ENCODE results near the gene ROR1.
"Not testable (repeated sequence)": the region's sequence is repeated elsewhere in the genome, so short reads cannot be mapped to it uniquely, and the experiment has no call there.

Gene ROR1

DNA sequence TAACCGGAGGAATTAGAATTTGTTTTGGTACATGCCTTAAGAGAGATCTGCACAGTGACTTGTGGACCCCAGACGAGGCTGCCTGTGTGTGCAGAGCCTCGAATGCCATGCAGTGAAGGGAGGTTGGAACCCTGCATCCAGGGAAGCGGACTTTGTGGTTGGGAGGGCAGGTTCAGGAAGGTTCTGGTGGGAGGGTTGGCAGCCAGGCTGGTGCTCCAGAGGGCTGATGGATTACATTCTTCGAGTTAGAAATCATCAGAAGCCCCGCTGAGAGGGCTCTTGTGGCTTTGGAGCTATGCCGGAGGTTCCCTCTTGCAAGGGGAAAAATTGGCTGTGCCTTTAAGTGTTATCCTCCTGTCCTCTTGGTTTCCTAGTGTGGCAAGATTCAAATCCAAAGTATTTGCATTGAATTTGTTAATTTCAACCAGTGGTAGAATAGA, 21.1 kb downstream of the ROR1 start:
- DNase-seq = no peak

DNA sequence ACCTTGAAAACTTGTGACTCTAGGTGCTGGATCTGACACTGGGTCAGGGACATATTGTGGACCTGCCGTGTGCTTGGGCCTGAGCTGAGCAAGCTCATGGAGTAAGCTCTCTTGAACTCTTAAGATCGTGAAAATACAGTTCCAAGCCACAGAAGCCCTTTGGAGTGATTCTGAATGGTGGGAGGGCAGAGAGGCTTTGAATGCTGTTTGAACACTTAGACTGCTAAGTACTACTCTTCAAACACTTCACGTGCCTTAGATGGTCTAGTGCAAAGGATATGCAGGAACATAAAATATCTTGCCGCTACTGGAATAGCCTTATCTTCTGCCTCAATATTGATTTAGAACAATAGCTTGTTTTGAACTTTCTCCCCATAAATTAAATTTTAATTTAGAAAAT, 21.6 kb downstream of the ROR1 start:
- DNase-seq = no peak

DNA sequence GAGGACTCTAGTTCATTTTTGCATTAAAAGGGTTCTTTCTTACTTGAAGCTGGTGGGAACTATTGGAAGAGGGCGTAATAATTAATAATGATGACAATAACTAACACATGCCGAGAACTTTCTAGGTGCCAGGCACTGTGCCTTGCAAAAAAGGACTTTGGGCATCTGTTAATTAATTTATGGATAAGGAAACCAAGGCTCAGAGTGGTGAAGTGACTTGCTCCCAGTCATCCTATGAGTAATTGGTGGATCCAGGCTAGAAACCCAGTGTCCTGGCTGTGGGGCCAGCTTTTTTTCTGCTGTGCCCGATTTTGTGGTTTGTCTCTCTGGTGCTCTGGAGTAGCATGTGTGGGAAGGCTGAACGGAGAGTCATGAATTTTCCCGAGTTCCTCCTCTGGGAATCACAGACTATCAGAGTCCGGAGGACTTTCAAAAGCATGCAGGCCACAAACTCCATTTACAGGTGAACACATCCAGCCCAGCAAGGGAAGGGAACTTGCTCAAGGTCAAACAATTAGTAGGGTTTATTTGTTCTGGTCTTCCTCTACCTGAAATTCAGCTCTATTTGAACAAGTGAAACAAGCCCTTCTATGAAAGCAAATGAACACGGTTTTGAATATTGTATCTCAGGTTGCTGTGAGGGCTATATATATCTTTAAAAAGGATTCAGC, 23.4 kb downstream of the ROR1 start:
- DNase-seq = no peak

DNA sequence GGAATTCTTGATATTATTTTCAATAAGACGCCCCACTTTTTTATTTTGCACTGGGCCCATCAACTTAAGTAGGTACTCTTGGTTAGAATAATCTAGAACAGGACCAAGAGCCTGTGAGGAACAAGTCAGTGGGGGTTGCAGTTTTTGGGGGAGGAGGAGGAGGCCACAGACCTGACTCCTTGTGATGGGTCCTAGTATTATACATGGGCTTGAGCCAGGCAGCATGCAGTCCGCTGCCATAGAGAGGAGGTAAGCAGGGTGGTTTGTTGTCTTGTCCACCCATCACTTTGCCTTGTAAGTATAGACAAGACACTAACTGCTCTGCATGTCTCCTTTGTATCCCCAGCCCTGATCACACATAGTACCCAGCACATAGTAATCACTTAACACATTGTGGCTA, 24.5 kb downstream of the ROR1 start:
- no peak for DNase-seq

DNA sequence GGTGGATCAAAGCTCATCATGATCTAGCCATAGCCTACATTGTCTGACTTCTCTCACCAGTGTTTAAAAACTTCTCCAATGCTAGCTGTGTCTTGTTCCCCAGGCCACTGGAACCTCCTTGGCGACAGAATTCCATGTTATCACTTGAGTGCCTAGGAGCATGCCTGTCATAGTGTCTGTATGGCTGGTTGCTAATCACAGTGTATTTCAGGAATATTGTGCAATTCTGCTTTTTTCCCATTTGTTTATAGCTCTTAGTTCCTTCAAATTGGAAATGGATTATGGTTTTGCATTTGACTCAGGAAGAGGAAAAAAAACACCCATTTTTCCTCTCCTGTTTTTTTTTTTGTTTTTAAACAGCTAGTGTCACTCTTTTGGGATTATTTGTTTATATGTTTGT, 25.5 kb downstream of the ROR1 start:
- DNase-seq = no peak

DNA sequence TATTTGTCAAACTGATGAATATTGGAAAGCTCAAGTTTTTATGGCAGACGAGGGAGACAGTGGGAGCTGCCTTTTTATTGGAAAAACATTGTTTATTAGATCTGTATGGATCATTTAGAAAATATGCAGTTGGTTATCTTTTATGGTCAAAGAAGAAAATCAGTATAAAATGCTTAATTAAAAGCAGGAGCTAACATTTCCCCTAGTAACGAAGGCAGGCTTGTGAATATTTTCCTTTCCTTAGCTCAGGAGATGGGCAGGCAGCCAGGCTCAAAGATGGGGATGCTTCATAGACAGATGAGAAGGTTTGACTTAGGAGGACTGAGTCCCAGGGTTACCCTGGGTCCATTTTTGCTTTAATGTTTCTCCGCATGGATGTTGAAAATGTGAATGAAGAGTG, 26.0 kb downstream of the ROR1 start:
- no peak for DNase-seq

DNA sequence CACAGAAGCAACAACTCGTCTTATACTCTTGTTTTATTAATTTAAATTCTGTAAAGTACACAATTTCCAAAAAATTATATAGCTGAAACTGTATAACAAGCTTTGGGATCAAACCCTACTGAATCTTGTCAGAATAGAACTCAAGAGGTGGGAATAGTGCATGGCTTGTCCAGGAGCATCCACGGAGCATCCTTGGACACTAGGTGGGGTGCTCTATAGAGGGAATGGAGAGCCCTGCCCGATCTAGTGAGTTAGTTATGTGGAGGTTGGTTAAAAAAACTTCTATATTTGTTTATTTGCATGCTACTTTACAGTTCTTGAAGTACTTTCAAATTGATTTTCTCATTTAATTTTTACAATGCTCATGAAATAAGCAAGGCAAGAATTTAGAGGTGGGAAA, 28.3 kb downstream of the ROR1 start:
- DNase-seq = no peak

DNA sequence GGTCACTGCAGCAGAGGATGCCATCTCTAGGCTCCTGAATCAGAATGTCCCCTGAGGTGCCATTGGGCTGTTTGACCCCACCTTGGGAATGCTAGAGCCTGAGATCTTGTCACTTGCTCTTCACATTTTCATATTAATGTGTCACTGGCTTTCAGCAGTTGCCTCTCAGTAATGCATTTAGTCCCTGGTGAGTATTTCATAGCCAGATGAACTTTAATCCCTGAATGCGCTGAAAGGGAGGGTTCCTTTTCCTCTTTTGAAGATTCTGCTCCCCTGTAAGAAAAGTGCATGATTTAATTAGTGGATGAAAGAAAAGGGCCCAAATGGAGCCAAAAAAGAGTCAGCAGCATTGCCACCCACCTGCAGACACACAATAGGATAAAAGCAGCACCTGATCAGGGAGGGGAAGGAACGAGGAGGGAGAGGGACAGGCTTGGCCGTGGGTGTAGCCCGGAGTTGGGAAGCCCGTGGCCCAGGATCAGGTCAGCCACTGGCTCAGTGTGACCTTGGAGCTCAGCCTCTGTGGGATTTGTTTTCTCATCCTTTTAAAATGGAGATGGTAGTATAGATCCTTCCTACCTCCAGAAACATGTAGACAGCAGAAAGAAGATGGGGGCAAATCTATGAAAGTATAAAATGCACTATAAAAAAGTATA, 31.1 kb downstream of the ROR1 start:
- DNase-seq = no peak

DNA sequence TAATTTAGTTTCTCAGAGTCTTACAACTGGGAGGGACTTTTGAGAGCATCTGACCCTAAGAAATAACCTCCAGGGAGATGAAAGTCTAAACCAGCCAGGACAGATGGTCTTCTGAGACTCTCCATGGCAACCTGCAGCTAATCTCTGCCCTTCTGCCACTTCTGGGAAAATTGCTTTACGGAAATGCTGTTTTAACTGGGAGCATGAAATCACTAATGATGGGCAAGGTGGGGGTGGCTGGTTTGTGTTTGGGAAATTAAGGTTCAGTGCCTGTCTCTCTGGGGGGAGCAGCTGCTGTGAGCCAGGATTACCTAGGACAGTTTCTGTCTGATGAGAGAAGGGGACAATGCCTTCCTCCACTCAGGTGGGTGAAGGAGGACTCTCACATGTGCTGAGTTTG, 33.2 kb downstream of the ROR1 start:
- no peak for DNase-seq

DNA sequence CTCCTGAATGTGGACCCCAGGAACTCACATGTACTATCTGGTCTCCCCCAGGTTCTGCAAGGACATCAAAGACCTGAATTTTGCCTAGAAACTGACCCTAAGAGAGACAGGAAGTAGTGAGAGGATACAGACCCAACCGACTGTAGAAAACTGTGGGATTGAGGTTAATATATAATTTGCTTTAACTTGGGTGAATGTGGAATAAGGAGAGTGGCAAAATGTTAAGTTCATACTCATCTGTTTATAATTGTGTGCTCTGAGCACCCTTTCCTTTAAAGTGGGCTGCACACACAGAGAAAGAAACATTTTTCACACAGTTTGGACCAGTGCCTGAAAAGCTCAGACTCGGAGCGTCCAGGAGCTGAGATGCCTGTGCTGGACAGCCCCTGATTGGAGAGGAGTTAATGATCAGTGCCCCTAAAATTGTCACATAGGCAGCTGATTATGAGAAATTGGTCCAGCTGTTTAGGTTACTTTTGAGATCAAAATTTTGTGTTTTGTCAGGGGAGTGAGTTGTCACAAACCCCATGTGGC, 37.2 kb downstream of the ROR1 start:
- DNase-seq = no peak

DNA sequence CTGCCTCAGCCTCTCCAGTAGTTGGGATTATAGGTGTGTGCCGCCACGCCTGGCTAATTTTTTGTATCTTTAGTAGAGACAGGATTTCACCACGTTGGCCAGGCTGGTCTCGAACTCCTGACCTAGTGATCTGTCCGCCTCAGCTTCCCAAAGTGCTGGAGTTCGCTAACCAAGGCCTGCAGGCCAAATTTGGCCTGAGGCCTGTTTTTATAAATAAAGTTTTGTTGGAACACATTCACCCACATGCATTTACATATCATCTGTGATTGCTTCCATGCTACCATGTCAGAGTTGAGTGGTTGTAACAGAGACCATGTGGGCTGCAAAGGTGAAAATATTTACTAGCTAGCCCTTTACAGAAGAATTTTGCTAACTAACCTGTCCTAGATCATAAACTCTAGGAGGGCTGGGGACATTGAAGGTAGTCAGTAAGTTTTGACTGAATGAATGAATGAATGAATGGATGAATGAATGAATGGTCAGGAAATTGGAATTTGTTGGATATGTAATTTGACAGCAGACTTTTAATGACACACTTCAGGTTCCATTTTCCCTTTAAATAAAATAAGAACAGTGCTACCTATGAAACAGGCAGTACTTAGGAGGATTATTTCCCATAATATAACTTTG, 38.4 kb downstream of the ROR1 start:
- no peak for DNase-seq

DNA sequence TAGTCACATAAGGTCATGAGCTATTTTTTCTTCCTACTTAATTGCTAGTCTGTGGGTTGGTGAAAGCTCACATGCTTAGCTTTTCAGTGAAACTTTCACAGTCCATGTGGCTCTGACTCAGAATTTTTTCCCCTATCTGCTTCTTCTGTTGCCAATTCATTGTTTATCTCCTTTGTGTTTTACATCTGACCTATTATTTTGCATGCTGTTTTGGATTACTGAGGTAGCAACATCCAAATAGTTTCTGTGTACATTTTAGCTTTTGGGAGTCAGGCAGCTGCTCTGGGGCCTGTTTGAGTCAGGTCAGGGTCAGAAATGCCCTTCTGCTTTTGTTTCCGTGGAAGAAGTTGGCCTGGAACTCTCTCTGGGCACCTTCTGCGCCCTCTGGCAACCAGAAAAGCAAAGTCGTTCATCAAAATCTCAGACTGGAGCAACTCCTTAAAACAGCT, 40.0 kb downstream of the ROR1 start:
- no peak for DNase-seq

DNA sequence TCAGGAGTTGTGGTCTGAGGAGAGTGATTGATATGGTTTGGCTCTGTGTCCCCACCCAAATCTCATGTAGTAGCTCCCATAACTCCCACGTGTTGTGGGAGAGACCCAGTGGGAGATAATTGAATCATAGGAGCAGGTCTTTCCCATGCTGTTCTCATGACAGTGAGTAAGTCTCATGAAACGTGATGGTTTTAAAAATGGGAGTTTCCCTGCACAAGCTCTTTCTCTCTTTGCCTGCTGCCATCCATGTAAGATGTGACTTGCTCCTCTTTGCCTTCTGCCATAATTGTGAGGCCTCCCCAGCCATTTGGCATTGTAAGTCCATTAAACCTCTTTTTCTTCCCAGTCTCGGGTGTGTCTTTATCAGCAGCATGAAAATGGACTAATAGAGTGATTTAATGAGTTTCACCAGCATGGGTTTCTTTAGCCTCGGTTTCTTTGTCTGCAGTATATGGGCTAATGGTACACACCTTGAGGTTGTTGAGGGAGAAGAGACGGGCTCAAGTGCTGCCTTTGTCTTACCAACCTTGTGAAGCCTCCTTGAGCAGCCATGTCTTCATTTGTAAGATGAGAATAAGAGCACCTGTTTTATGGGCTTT, 42.5 kb downstream of the ROR1 start:
- DNase-seq = not testable (repeated sequence)

DNA sequence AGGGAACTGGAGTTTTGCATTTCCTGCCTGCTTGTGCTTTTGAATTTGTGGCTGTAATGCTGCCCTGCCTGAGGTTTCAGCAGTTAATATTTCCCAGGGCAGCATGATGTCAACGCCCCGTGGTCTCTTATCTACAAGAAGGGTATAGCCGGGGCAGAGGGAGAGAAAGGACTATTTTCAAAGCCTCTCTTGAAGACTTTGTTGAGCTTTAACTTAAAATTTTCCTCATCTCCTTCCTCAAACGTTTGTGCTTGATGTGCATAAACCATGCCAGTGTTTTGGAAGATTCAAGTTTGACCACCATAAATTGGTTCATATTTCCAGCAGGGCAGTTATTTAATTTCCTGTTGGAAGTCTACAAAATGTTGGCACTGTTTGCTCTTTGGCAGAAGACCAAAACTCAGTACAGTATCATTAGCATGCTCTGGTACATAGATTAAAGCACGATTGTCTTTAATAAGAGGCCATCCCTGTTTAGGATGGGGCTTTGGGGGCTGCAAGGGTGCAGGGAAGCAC, 43.4 kb downstream of the ROR1 start:
- no peak for DNase-seq

DNA sequence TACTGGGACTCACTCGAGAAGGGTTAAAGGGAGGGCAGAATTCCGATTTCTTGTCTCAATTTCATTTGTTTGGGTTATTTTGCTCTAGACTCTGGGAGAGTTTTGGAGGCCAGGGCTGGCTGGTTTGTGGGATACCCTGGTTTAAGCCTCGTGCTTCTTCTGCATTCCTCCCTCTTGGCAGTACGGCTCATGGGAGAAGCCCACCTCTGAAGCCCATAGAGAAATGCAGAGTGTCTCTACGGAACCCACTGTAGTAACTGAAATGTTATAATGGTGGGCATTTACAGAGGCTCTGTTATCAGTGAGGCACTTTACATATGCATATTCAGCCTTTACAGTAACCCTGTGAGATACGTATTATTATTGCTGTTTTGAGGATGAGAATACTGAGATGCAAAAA, 43.9 kb downstream of the ROR1 start:
- DNase-seq = no peak

DNA sequence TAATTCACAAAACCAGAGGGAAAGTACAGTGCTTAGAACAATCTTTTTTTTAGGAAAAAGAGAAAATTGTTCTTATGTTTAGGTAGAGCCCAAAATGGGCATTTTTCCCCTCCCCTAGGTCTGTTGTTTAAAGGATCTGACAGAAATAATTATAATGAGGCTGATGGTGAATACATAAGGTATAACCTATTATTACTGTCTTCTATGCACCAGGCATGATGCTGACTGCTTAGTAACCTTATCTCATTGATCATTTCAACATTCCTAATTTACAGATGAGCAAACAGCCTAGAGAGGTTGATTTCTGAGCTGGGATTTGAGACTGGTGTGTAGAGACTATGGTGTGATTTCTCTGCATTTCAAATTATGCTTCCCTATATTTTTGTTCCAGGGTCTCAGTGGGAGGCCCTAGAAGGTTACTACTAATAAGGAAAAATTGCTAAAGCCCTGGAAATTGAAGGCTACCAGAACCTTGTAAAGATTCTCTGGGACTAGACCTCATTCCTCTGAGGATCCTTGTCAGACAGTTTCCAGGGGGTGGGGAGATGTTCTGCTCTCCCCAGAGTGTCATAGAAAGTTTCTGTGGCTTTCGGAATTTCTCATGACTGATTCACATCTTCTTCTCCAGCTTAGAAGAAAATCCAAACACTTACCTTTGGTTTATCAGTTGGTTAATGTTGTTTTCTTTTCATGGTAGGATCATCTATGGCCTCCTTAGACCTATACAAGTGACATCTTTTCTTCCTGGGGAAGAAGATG, 44.9 kb downstream of the ROR1 start:
- no peak for DNase-seq

DNA sequence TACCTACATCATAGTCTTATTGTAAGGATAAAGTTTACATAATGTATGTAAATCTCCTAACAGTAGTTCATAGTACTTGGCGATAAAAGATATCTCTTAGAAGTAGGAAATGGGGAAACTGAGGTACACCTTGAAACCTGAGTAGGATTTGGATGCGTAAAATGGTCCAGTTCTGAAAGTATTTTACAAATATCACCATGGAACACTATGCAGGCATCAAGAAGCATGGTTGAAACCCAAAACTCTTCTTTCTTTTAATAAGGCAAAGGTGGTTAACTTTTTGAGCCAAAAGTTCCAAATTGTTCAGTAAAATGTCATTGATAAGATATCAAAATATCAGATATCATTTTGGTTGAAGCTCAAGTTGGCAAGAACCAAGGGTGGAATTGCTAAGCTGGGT, 46.0 kb downstream of the ROR1 start:
- DNase-seq = no peak

DNA sequence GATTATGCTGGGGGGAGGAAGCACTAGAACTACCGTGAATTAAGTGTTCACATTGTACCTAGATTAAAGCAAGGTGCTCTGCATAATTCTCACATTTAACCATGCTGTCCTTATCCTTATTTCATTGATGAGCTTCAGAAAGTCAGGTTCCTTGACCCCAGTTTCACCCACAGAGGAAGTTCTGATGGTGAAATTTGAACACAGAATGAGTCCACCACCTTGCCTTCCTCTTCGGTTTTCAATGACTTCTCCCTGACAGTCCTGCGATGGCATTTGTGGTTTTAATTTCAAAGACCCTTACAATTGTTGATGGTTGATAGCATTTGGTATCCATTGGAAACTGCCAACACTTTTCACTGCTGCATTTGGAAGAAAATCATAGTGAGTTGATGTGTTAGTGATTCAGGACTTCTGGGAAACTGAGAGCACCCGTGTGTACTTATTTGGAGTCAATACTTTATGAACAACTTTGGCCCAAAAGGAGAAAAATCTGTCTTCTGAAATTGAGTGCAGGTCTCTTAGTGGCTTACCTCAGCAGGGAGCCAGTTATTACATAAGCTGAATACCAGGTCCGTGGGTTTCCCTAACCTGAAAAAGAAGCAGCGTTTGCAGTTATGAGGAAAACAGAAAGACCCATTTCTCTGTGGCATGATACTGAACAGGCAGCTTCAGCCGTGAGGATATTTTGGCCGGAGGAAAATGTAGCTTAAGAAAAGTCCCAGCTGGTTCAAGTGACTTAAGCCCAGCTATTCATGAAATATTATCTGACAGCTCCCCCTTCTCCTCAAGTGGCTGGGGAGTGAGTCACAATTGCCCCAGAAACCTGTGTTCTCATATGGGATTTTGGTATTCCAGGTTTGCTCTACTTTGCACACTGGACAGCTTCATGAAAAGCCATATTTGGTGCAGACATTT, 47.5 kb downstream of the ROR1 start:
- DNase-seq = no peak

DNA sequence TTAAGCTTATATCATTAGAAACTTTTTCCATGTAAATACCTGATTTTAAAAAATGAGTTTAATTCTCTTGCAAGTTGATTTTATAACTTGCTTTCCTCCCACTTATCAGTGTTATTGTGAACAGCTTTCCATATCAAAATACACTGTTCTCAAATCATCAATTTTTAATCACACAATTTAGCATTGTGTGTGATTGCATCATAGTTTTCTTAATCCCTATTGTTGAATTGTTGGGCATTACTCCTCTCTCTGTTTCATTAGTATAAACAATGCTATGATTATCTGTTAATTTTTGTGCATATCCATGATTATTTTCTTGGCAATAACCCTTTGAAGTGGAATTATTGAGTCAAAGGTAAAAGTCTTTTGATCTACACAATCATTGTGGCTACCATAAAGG, 48.7 kb downstream of the ROR1 start:
- DNase-seq = no peak

DNA sequence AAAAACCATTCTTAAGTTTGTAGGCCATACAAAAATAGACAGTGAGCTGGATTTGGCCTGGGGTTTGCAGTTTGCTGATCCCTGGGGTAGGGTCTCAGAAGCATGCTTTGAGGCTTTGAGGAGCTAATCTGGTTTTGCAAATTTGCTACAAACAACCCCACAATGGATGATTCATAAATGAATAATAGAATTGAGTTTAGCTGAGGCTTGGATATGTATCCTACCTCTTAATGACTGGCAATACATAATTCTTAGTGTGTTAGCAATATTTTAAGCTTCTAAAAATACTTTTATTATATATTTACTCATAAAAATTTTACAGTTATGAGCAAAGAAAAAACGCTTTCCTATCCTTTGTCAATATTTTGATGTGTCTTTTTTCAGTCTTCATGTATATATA, 50.6 kb downstream of the ROR1 start:
- no peak for DNase-seq

DNA sequence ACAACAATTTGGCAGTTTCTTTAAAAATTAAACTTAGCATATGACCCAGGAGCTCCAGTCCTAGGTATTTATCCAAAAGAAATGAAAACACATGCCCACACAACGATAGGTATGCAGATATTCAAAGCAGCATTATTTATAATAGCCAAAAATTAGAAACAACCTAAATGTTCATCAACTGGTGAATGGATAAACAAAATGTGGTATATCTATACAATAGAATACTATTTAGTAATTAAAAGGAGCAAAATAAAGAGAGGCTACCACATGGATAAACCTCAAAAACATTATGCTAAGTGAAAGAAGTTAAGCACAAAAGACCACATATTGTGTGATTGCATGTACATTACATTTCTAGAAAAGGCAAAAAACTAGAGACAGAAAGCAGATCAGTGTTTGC, 51.3 kb downstream of the ROR1 start:
- DNase-seq = no peak
